Body of pancreas (tissue), 4 donors: Measurements from ENCODE around the gene DUOX2.

ENCODE experiments used
- POLR2A ChIP-seq, 3 donors: fragments of 450-650 bp; IDR thresholded peaks; one replicate each; pipeline ENCODE4 v1.6.1; 2016; ENCODE audit warnings: antibody characterized with exemption in 3 of 3, mild to moderate bottlenecking in 2 of 3
- TF ChIP-seq, protein P1 (sequence below), 7 experiments: fragments of 450-650 bp in 4 of 7; fragments of 200-600 bp in 3 of 7; sonication (generic) in 3 of 7; IDR thresholded peaks; one replicate each; pipeline ENCODE4 v1.5.1; 2016 to 2019; ENCODE audit warnings: antibody characterized with exemption in 7 of 7

DNA sequence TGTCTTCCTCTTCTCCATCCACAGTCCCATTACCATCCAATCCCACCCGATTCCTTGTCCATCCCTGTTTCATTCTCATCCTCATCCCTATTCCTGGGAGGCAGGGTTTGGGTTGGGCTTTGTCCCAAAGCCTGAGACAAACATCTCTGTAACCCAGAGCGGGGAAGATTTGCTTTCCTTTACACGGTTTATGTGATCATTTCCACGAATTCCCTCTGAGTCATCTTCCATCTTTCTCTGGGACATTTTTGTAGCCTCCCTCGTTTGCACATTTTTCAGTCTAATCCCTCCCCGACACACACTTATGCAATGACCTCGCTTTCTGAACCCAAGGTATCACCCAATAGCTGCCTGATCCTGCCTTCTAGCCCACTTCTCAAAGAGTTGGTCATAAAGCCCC, 22.8 kb downstream of the DUOX2 start:
- TF ChIP-seq, protein P1, sequence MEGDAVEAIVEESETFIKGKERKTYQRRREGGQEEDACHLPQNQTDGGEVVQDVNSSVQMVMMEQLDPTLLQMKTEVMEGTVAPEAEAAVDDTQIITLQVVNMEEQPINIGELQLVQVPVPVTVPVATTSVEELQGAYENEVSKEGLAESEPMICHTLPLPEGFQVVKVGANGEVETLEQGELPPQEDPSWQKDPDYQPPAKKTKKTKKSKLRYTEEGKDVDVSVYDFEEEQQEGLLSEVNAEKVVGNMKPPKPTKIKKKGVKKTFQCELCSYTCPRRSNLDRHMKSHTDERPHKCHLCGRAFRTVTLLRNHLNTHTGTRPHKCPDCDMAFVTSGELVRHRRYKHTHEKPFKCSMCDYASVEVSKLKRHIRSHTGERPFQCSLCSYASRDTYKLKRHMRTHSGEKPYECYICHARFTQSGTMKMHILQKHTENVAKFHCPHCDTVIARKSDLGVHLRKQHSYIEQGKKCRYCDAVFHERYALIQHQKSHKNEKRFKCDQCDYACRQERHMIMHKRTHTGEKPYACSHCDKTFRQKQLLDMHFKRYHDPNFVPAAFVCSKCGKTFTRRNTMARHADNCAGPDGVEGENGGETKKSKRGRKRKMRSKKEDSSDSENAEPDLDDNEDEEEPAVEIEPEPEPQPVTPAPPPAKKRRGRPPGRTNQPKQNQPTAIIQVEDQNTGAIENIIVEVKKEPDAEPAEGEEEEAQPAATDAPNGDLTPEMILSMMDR (IDR thresholded peaks at IDR 0.05) = no peak
- TF ChIP-seq POLR2A (IDR thresholded peaks at IDR 0.05) = no peak
